GM12874 (cell line): ENCODE results near the gene MTHFD2L.

Source experiments
- TF ChIP-seq, protein P1 (sequence below): IDR thresholded peaks from 2 replicates; pipeline ENCODE4 v1.5.1; 2011; ENCODE audit warnings: low read depth, mild to moderate bottlenecking, control low read depth, low read length, moderate library complexity; ENCODE audit not compliant: insufficient read depth

The MTHFD2L gene

DNA sequence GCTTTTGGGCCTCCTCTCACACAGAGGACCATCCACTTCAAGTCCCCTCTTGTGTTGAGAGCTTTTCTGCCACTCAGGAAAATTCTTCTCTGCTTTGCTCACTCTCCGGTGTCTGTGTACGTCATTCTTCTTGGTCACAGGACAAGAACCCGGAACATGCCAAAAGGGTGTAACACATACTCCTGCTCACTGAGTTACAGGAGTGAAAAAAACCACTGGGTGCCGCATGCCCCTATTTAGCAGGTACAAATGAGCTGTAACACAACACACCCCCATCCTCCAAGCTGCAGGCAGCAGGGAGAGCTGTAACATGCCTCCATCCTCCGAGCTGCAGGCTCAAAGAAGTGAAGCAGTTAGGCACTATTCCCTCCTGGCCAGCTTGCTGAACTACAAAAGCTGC, 45.9 kb upstream of the MTHFD2L start:
- TF ChIP-seq, protein P1, sequence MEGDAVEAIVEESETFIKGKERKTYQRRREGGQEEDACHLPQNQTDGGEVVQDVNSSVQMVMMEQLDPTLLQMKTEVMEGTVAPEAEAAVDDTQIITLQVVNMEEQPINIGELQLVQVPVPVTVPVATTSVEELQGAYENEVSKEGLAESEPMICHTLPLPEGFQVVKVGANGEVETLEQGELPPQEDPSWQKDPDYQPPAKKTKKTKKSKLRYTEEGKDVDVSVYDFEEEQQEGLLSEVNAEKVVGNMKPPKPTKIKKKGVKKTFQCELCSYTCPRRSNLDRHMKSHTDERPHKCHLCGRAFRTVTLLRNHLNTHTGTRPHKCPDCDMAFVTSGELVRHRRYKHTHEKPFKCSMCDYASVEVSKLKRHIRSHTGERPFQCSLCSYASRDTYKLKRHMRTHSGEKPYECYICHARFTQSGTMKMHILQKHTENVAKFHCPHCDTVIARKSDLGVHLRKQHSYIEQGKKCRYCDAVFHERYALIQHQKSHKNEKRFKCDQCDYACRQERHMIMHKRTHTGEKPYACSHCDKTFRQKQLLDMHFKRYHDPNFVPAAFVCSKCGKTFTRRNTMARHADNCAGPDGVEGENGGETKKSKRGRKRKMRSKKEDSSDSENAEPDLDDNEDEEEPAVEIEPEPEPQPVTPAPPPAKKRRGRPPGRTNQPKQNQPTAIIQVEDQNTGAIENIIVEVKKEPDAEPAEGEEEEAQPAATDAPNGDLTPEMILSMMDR: no peak

DNA sequence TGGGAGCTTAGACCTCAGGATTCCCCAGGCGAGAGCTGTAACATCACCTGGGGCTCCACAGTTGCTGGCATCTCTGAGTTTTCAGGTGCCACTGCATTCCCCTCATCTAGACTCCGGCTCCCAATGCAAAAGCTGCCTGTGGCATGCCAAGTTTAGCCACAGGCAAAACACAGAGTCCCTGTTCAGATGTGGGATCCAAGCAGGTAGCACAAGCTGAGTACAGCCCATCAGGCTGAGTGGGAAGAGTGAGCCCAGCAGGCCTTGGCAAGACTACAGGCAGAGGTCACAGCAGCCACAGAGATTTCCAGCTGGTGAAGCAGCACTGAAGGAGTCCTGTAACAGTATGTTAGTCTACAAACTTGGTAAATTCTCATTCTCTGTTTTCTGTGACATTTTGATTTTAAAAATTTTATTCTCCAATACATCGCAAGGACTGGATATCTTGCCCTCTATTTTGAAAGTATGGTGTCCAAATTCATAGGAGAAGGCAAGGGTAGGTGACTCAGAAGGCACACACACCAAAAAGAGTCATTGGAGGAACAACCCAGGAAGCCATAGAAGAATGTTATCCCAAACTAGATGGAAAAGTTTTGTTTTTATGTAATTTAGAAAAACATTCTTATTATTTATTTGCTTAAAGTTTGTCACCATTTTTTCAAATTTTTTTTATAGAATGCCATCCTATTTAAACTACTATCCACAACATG, 45.4 kb upstream of the MTHFD2L start:
- TF ChIP-seq, protein P1: no peak

DNA sequence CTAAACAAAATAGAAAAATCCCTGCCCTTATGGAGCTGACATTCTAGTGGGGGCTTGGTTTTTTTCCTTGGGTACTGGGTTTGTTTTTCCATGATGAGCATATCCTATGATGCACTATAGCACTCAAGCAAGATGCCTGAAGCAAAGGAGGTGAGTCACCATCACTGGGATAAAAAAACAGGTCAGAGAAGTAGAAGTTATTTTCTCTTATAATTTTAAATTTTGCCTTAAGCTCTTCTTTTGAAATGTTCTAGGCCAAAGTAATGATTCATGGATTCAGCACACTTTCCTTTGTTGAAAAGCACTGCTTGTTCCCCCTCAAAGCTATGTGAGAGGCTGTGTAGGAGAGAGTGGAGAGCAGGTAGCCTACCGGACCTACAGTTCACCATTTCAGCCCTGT, 43.7 kb upstream of the MTHFD2L start:
- TF ChIP-seq, protein P1: no peak

DNA sequence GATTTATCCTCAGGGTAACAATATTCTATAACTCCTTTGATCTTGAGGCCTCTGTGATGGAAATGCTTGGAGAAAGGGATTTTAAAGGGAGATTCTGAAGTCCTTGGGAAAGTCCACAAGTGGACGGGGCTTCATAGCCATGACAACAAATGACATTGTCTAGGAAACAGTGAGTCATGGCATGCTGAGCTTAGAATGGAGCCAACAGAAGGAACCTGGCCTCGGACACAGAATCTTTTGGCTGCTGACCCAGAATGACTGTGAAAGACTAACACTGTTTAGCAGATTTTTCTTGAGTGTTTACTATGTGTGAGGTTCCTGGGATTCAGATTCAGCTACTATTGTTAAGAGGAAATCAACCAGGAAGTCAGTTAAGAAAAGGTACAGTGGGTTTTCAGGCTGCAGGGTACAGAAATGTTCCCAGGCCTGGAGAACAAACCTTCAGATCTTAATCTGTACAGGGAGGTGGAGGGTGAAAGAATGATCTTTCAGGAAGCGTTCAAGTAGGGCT, 40.8 kb upstream of the MTHFD2L start:
- TF ChIP-seq, protein P1: no peak

DNA sequence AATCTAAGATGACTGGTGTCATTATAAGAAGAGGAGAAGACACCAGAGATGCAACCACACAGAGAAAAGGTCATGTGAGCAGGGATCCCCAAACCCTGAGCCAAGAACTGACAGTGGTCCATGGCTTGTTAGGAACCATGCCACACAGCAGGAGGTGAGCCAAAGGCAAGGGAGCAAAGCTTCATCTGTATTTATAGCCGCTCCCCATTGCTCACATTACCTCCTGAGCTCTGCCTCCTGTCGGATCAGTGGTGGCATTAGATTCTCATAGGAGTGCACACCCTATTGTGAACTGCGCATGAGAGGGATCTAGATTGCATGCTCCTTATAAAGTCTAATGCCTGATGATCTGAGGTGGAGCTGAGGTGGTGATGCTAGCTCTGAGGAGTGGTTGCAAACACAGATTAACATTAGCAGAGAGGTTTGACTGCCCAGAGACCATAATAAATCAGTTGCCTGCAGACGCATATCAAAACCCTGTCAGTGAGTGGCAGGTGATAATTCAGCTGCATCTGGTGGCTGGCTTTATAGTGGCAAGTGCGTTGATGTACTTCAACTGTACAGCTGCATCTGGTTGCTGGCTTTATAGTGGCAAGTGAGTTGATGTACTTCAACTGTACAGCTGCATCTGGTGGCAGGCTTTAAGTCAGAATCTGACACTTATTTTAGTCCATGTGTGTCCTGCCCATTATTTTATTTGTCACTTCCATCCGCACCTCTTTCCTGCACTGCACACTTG, 39.1 kb upstream of the MTHFD2L start:
- TF ChIP-seq, protein P1: no peak

DNA sequence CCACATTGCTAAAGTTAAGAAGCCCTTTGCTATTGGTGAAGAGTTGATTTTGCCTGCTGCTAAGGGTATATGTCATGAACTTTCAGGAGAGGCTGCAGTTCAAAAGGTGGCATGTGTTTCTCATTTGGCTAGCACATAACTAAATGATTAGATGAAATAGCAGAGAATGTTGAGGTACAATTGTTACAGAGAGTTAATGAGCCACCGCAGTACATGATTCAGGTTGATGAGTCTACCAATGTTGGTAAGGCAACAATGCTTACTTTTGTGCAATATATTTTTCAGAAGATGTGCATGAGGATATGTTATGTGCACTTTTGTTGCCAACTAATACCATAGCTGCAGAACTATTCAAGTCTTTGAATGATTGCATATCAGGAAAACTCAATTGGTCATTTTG, 37.8 kb upstream of the MTHFD2L start:
- TF ChIP-seq, protein P1: no peak

DNA sequence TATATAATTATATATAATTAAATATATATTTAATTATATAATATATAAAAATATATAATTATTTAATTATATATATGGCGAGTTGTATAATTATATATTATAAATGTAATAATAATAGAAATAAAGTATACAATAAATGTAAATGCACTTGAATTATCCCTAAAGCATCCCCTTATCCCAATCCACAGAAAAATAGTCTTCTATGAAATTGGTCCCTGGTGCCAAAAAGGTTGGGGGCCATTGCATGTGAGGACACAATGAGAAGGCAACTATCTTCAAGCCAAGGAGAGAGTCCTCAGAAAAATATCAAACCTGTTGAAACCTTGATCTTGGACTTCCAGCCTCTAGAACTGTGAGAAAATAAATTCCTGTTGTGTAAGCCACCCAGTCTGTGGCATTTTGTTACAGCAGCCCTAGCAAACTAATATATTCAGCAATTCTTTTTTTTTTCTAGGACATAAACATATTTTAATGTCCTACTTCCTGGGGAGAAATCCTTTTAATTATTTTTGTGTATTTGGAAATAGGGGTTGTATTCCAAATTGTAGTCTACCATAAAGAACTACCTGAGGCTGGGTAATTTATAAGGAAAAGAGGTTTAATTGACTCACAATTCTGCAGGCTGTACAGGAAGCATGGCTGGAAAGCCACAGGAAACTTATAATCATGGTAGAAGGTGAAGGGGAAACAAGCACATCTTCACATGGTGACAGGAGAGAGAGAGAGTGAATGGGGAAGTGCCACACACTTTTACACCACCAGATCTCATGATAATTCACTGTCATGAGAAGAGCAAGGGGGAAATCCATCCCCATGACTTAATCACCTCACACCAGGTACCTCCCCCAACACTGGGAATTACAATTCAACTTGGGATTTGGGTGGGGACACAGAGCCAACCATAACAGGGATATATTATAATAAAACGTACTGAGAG, 36.0 kb upstream of the MTHFD2L start:
- TF ChIP-seq, protein P1: no peak
